ENCODE data around the gene KDM4C. TPM values are rescaled to one million over a fixed set of nuclear protein-coding genes. Genes with fewer than 3 reads are reported as not detected.

Gene KDM4C
- total RNA-seq, 1 experiment from 2014 or later: 16.8 TPM

- TF ChIP-seq CTCF (IDR thresholded peaks at IDR 0.05 in 2 of 3, conservative IDR thresholded peaks at IDR 0.05 in 1 of 3; ENCODE audit: borderline replicate concordance in 1 of 3, insufficient read depth in 1 of 3, low read depth in 2 of 3, low read length in 2 of 3) (no peak), ZBTB33 (IDR thresholded peaks at IDR 0.05; ENCODE audit: extremely low read depth, insufficient replicate concordance, low read length) (no peak)
Measured at GRCh38 chr9:7177383-7177782, 419.6 kb downstream of the KDM4C start (continued).

GRCh38 chr9:7178729-7179128, 421.0 kb downstream of the KDM4C start:
- no TSS peak for BruUV-seq (replicated peaks)
- Histone ChIP-seq H3K9me3 (ENCODE audit: control insufficient read depth in 1 of 2, insufficient read depth in 1 of 2, low read depth in 1 of 2, low read length in 2 of 2) (no peaks in the 10 kb centered on the region), H3K4me3 (replicated peaks in 1 of 2; ENCODE audit: low read depth in 1 of 2, low read length in 2 of 2) (no peak overlapping the region), H3K27ac (ENCODE audit: low read depth, low read length) (no peak overlapping the region), H3K9me2 (ENCODE audit: insufficient read depth) (no peaks in the 10 kb centered on the region), H3K4me1 (ENCODE audit: control insufficient read depth in 1 of 2, insufficient read depth in 2 of 2, low read length in 2 of 2) (no peaks in the 10 kb centered on the region), H4K20me1 (ENCODE audit: insufficient read depth) (no peaks in the 10 kb centered on the region), H3K36me3 (ENCODE audit: control insufficient read depth in 1 of 2, insufficient read depth in 2 of 2, low read length in 2 of 2) (no peaks in the 10 kb centered on the region), H2AFZ (ENCODE audit: low read depth, low read length, poor library complexity, severe bottlenecking) (no peak overlapping the region), H3K4me2 (ENCODE audit: low read length) (no peak overlapping the region), H3K27me3 (ENCODE audit: insufficient read depth, low read length) (no peaks in the 10 kb centered on the region), H3K9ac (ENCODE audit: low read length) (no peak overlapping the region), H3K79me2 (ENCODE audit: insufficient read depth, low read length) (no peaks in the 10 kb centered on the region)
- DNase-seq (ENCODE audit: low read depth, low spot score) (no peak), ATAC-seq (no peak)
- CTCF ChIA-PET: no interaction called here
- intact Hi-C loops (cut with micrococcal nuclease): loop anchor here (5.0 to 10.0 kb wide), 3 partner anchors 56 to 354 kb away; no protein-coding TSS in a partner anchor
- RAD21 ChIA-PET (ENCODE audit: low non-redundant PET in 1 of 2, low total read pairs in 2 of 2, uncharacterized antibody in 2 of 2, unreplicated experiment in 2 of 2): no interaction called here
- POLR2A ChIA-PET: no interaction called here
- TF ChIP-seq EGR1 (IDR thresholded peaks at IDR 0.05; ENCODE audit: low read depth): no peak
- TF ChIP-seq POLR2AphosphoS5 (IDR thresholded peaks at IDR 0.05; ENCODE audit: low read depth, low read length): no peak
- TF ChIP-seq MAX (IDR thresholded peaks at IDR 0.05): no peak
- TF ChIP-seq TCF7L2 (IDR thresholded peaks at IDR 0.05; ENCODE audit: borderline replicate concordance, extremely low read depth, insufficient read depth, insufficient read length): no peak
- TF ChIP-seq JUND (IDR thresholded peaks at IDR 0.05): no peak
- TF ChIP-seq FOSL1 (IDR thresholded peaks at IDR 0.05; ENCODE audit: low read depth): no peak
- no peak for TF ChIP-seq ELF1 (IDR thresholded peaks at IDR 0.05; ENCODE audit: borderline replicate concordance, low read depth)
- TF ChIP-seq EZH2phosphoT487 (IDR thresholded peaks at IDR 0.05; ENCODE audit: borderline replicate concordance): no peak
- TF ChIP-seq SRF (IDR thresholded peaks at IDR 0.05; ENCODE audit: low read depth): no peak
- TF ChIP-seq ZFX (IDR thresholded peaks at IDR 0.05): no peak
- no peak for TF ChIP-seq CTCF (IDR thresholded peaks at IDR 0.05 in 2 of 3, conservative IDR thresholded peaks at IDR 0.05 in 1 of 3; ENCODE audit: borderline replicate concordance in 1 of 3, insufficient read depth in 1 of 3, low read depth in 2 of 3, low read length in 2 of 3)
- TF ChIP-seq ZBTB33 (IDR thresholded peaks at IDR 0.05; ENCODE audit: extremely low read depth, insufficient replicate concordance, low read length): no peak
- no peak for TF ChIP-seq EZH2 (IDR thresholded peaks at IDR 0.05)
- TF ChIP-seq RAD21 (IDR thresholded peaks at IDR 0.05; ENCODE audit: low read depth): no peak
